A673 (cell line): ENCODE measurements around the gene APBA3. TPM values are rescaled to one million over a fixed set of nuclear protein-coding genes. Genes with fewer than 3 reads are reported as not detected.

Source experiments
- BruUV-seq: library from RNA; stranded (reverse); fragments of 400-500 nt; replicated peaks from 2 replicates; lab custom pipeline; 2021; lab: Mats Ljungman, UMichigan
- CTCF ChIA-PET: fragments of 300-600 bp; sonication (Branson Sonifier 250); formaldehyde crosslinking; loops from one replicate; lab custom pipeline; 2022; ENCODE audit warnings: antibody characterized with exemption; lab: Charles Lee
- POLR2A ChIA-PET: fragments of 300-600 bp; sonication (Branson Sonifier 250); formaldehyde crosslinking; loops from one replicate; lab custom pipeline; 2022; ENCODE audit warnings: antibody characterized with exemption; ENCODE audit not compliant: low non-redundant PET; lab: Charles Lee
- DNase-seq: peaks from one replicate; pipeline ENCODE4 v3.0.0-alpha.2; 2015; ENCODE audit warnings: low spot score
- H3K27ac ChIP-seq: fragments of 200-600 bp; sonication (generic); 2 replicates; pipeline ENCODE4 v1.5.1; 2016; ENCODE audit warnings: mixed run types, low read depth, mild to moderate bottlenecking, mixed read lengths, antibody characterized with exemption, low read length; ENCODE audit not compliant: poor library complexity, severe bottlenecking
- H3K27me3 ChIP-seq: fragments of 200-600 bp; sonication (generic); replicated peaks from 2 replicates; pipeline ENCODE4 v1.6.1; 2017; ENCODE audit warnings: mixed run types, low read depth, mild to moderate bottlenecking, mixed read lengths, antibody characterized with exemption, low read length; ENCODE audit not compliant: insufficient read depth, poor library complexity
- H3K36me3 ChIP-seq: fragments of 200-600 bp; sonication (generic); 2 replicates; pipeline ENCODE4 v1.6.1; 2016; ENCODE audit warnings: mixed run types, mild to moderate bottlenecking, mixed read lengths, antibody characterized with exemption, low read length; ENCODE audit not compliant: insufficient read depth, poor library complexity, severe bottlenecking
- H3K4me1 ChIP-seq: fragments of 200-600 bp; sonication (generic); 2 replicates; pipeline ENCODE4 v1.6.1; 2017; ENCODE audit warnings: mixed run types, mild to moderate bottlenecking, mixed read lengths, antibody characterized with exemption, low read length; ENCODE audit not compliant: insufficient read depth, poor library complexity, severe bottlenecking
- H3K4me3 ChIP-seq: fragments of 200-600 bp; sonication (generic); 2 replicates; pipeline ENCODE4 v1.5.1; 2016; ENCODE audit warnings: low read depth, mixed run types, mild to moderate bottlenecking, mixed read lengths, low read length; ENCODE audit not compliant: poor library complexity, severe bottlenecking
- H3K9me3 ChIP-seq: fragments of 200-600 bp; sonication (generic); 2 replicates; pipeline ENCODE4 v1.6.1; 2016; ENCODE audit warnings: mixed run types, low read depth, mild to moderate bottlenecking, mixed read lengths, antibody characterized with exemption, low read length; ENCODE audit not compliant: poor library complexity, severe bottlenecking
- CTCF ChIP-seq: fragments of 300-800, 200-600 bp; sonication (generic); conservative IDR thresholded peaks from 2 replicates; pipeline ENCODE4 v1.5.1; 2017; ENCODE audit warnings: low read depth, mild to moderate bottlenecking, antibody characterized with exemption, low read length, moderate library complexity, mixed read lengths
- EZH2 ChIP-seq: fragments of 200-600 bp; sonication (generic); IDR thresholded peaks from 2 replicates; pipeline ENCODE4 v1.6.1; 2017; ENCODE audit warnings: borderline replicate concordance, low read depth, mild to moderate bottlenecking, mixed read lengths, antibody characterized with exemption, low read length; ENCODE audit not compliant: poor library complexity, severe bottlenecking
- intact Hi-C: fragments of 100-400 bp; cut with micrococcal nuclease; formaldehyde crosslinking; loops from one replicate; pipeline ENCODE4 v1.10.0; 2022; ENCODE audit not compliant: unreplicated experiment
- total RNA-seq: library from RNA; stranded (reverse); gene quantifications from 2 replicates; pipeline ENCODE4 v1.2.3, GENCODE V29; 2021

APBA3 gene
- total RNA-seq, 1 experiment from 2014 or later, result 30.0 TPM

GRCh38 chr19:3788996-3789778 is 27.7 kb upstream of the APBA3 start:
- ChIA-PET CTCF (interaction anchor here (0.5 kb wide), 1 partner anchor 41 kb away, joined by 7 read pairs; no protein-coding TSS in a partner anchor), POLR2A (interaction anchor here (0.6 kb wide), 1 partner anchor 352 kb away, joined by 8 read pairs; no protein-coding TSS in a partner anchor)
- Histone ChIP-seq H3K4me3 (no peak overlapping the region), H3K27ac (no peak overlapping the region), H3K4me1 (no peaks in the 10 kb centered on the region), H3K36me3 (no peaks in the 10 kb centered on the region), H3K27me3 (no peaks in the 10 kb centered on the region), H3K9me3 (no peaks in the 10 kb centered on the region)
- TF ChIP-seq EZH2 (no peak), CTCF (no peak)
- no peak for DNase-seq
- BruUV-seq, result no TSS peak
- intact Hi-C loops, result no loop called here

GRCh38 chr19:3785938-3786824 is 24.7 kb upstream of the APBA3 start, which contains the start of gene MATK:
MATK (minus strand) TSS chr19:3786381; CDS start chr19:3785135, 1,246 bp downstream.
- DNase-seq, result no peak
- no peaks in the 10 kb centered on the region for H3K4me1 ChIP-seq
- peak within 1 kb of the TSS; percentile 66 for H3K4me3 ChIP-seq
- no peaks in the 10 kb centered on the region for H3K36me3 ChIP-seq
- CTCF ChIA-PET, result no interaction called here
- H3K27ac ChIP-seq, result peak within 1 kb of the TSS; percentile 47
- H3K27me3 ChIP-seq, result no peaks in the 10 kb centered on the region
- BruUV-seq, result no TSS peak
- POLR2A ChIA-PET, result no interaction called here
- no peak for TF ChIP-seq CTCF
- no peak for TF ChIP-seq EZH2
- intact Hi-C loops, result no loop called here
- H3K9me3 ChIP-seq, result peaks cover 13% of the 10 kb centered on the region

- Histone ChIP-seq H3K36me3 (no peaks in the 10 kb centered on the region), H3K27ac (peak overlapping the region; percentile 47), H3K27me3 (no peaks in the 10 kb centered on the region), H3K9me3 (peaks cover 15% of the 10 kb centered on the region), H3K4me1 (no peaks in the 10 kb centered on the region), H3K4me3 (peak overlapping the region; percentile 66)
- intact Hi-C loops, result no loop called here
- no peak for DNase-seq
- CTCF ChIA-PET, result no interaction called here
- BruUV-seq, result no TSS peak
- TF ChIP-seq EZH2 (no peak), CTCF (no peak)
- POLR2A ChIA-PET, result no interaction called here
These were observed 24.0 kb upstream of the APBA3 start for GRCh38 chr19:3785451-3785937.
